HEK293T (cell line): ENCODE results near the gene USP19.

Experiments
- ARNT ChIP-seq: fragments of 450-650 bp; IDR thresholded peaks from 2 replicates; pipeline ENCODE4 v1.6.1; 2017; ENCODE audit warnings: mild to moderate bottlenecking
- BHLHE40 ChIP-seq: fragments of 450-650 bp; IDR thresholded peaks from 2 replicates; pipeline ENCODE4 v1.6.1; 2016; ENCODE audit warnings: mild to moderate bottlenecking, moderate library complexity, borderline replicate concordance
- FOXA1 ChIP-seq: fragments of 450-650 bp; IDR thresholded peaks from 2 replicates; pipeline ENCODE4 v1.6.1; 2016; ENCODE audit warnings: mild to moderate bottlenecking
- FOXM1 ChIP-seq: fragments of 450-650 bp; IDR thresholded peaks from 2 replicates; pipeline ENCODE4 v1.6.1; 2017; ENCODE audit warnings: mild to moderate bottlenecking, borderline replicate concordance
- LEF1 ChIP-seq: fragments of 450-650 bp; IDR thresholded peaks from 2 replicates; pipeline ENCODE4 v1.6.1; 2017; ENCODE audit warnings: mild to moderate bottlenecking, borderline replicate concordance
- NFRKB ChIP-seq: fragments of 450-650 bp; IDR thresholded peaks from 2 replicates; pipeline ENCODE4 v1.6.1; 2016; ENCODE audit warnings: mild to moderate bottlenecking, moderate library complexity
- SUZ12 ChIP-seq: fragments of 450-650 bp; IDR thresholded peaks from 2 replicates; pipeline ENCODE4 v1.6.1; 2016; ENCODE audit warnings: mild to moderate bottlenecking
- TARDBP ChIP-seq: fragments of 450-650 bp; IDR thresholded peaks from 2 replicates; pipeline ENCODE4 v1.6.1; 2016

- TF ChIP-seq SUZ12: no peak
- no peak for TF ChIP-seq NFRKB
- TF ChIP-seq LEF1: no peak
- no peak for TF ChIP-seq TARDBP
- TF ChIP-seq ARNT: no peak
- no peak for TF ChIP-seq BHLHE40
- TF ChIP-seq FOXA1: no peak
- TF ChIP-seq FOXM1: no peak
Measured at GRCh38 chr3:49076116-49076515, 44.5 kb downstream of the USP19 start.
